Esophagus muscularis mucosa (tissue), 4 donors: ENCODE data around the gene CD99L2. TPM values are rescaled to one million over a fixed set of nuclear protein-coding genes. Genes with fewer than 3 reads are reported as not detected.

Experiments
- DNase-seq: peaks from one replicate; pipeline ENCODE4 v3.0.0-alpha.2; 2017; ENCODE audit errors: extremely low spot score
- H3K27ac ChIP-seq, 4 donors: fragments of 200-600 bp; sonication (generic); replicated peaks in 1 of 4; 1 replicate in 3 of 4; 2 replicates in 1 of 4; pipeline ENCODE4 v1.5.1; 2016 to 2019; ENCODE audit warnings: mild to moderate bottlenecking in 1 of 4
- H3K27me3 ChIP-seq, 4 donors: fragments of 200-600 bp; sonication (generic); one replicate each; pipeline versions ENCODE4 v1.5.1 to v1.6.0; 2016 to 2019
- H3K36me3 ChIP-seq, 4 donors: fragments of 200-600 bp; sonication (generic); one replicate each; pipeline ENCODE4 v1.5.1; 2016 to 2019
- H3K4me1 ChIP-seq, 4 donors: fragments of 200-600 bp; sonication (generic); one replicate each; pipeline ENCODE4 v1.5.1; 2016 to 2019
- H3K4me3 ChIP-seq, 4 donors: fragments of 200-600 bp; sonication (generic); 1 replicate in 2 of 4; 2 replicates in 2 of 4; pipeline ENCODE4 v1.5.1; 2016 to 2019; ENCODE audit warnings: mild to moderate bottlenecking in 4 of 4, moderate library complexity in 1 of 4
- H3K9me3 ChIP-seq, 4 donors: fragments of 200-600 bp; sonication (generic); 1 replicate in 3 of 4; 2 replicates in 1 of 4; pipeline ENCODE4 v1.5.1; 2016 to 2019
- EP300 ChIP-seq: sonication (generic); formaldehyde crosslinking; IDR thresholded peaks from one replicate; pipeline ENCODE4 v1.6.1; 2017; ENCODE audit warnings: antibody characterized with exemption
- POLR2A ChIP-seq: fragments of 450-650 bp; IDR thresholded peaks from one replicate; pipeline ENCODE4 v1.6.1; 2017; ENCODE audit warnings: antibody characterized with exemption, moderate library complexity, mild to moderate bottlenecking, low read depth
- POLR2AphosphoS5 ChIP-seq, 2 donors: sonication (generic); formaldehyde crosslinking; IDR thresholded peaks; one replicate each; pipeline ENCODE4 v1.6.1; 2017; ENCODE audit warnings: antibody characterized with exemption in 2 of 2
- WGBS: methylation state at CpG from one replicate; pipeline ENCODE4 v1.1.5; 2018; 5-methylcytosine and 5-hydroxymethylcytosine counted together
- intact Hi-C: fragments of 100-400 bp; cut with DNase I; formaldehyde crosslinking; loops from one replicate; pipeline ENCODE4 v1.15.1; 2023
- total RNA-seq, 4 donors: library from RNA; depleted of rRNA; stranded (reverse); fragments of >200 nt; gene quantifications; one replicate each; pipeline versions ENCODE4 v1.1.0 to v1.2.1, GENCODE V29; 2016
- TF ChIP-seq, protein P1 (sequence below), 3 experiments: fragments of 200-600 bp in 2 of 3; fragments of 450-650 bp in 1 of 3; sonication (generic) in 2 of 3; IDR thresholded peaks; one replicate each; pipeline ENCODE4 v1.5.1; 2017 to 2019; ENCODE audit warnings: antibody characterized with exemption in 3 of 3, mild to moderate bottlenecking in 2 of 3, moderate library complexity in 1 of 3

The CD99L2 gene, protein sequence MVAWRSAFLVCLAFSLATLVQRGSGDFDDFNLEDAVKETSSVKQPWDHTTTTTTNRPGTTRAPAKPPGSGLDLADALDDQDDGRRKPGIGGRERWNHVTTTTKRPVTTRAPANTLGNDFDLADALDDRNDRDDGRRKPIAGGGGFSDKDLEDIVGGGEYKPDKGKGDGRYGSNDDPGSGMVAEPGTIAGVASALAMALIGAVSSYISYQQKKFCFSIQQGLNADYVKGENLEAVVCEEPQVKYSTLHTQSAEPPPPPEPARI
- total RNA-seq: 10 to 100 TPM; 61.0 to 91.5 (median 70.1) TPM

DNA sequence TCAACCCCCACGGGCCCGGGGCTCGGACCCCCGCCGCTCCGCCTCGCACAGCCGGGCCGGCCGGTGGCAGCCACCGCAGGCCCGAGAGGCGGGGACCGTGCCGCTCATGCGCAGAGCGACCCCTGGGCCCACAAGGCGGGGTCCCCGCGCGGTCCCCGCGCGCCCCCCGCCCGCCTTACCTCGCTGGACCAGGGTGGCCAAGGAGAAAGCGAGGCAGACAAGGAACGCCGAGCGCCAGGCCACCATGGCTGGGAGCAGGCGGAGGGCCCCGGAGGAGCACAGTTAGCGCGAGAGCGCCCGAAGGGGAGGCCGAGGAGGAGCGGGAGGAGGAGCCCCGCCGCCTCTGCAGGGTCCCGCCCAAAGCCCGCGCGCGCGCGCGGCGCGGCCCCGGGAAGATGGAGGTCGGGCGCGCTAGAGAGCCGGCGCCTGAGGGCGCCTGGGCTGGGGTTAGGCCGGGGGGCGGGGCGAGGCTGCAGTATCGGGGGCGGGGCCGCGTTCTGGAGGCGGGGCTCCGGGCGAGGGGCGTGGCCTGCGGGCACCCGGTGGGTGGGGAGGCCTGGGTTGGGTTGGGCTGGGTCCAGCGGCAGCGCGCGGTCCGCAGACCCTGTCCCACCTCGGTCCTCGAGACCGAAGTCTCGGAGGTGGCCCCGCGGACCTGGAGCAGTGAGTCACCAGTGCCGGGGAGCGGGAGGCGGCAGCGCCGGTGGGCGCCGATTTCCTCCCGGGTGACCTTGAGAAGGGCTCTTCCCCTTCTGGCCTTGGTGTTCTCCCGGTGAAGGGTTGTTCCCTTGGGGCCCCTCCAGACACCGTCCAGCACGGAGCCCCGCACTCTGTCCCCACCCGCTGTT lies at the start of gene CD99L2:
Gene CD99L2 (minus strand): TSS at position 326 of the 848 bp plus-strand sequence. CDS start 80 bp downstream, at position 246.
- DNase-seq: peak; percentile 92
- Histone ChIP-seq H3K27me3 (no peaks in the 10 kb centered on the region), H3K4me1 (peaks cover 0 to 7% (median 7%) of the 10 kb centered on the region in 4 donors), H3K4me3 (peak within 1 kb of the TSS; percentile 60 to 78 (median 72)), H3K27ac (peak within 1 kb of the TSS; percentile 79 to 84 (median 82)), H3K9me3 (no peaks in the 10 kb centered on the region), H3K36me3 (no peaks in the 10 kb centered on the region)
- TF ChIP-seq POLR2AphosphoS5 (IDR thresholded peaks at IDR 0.05): peak in 1 of 2 donors; percentile 49
- TF ChIP-seq, protein P1, sequence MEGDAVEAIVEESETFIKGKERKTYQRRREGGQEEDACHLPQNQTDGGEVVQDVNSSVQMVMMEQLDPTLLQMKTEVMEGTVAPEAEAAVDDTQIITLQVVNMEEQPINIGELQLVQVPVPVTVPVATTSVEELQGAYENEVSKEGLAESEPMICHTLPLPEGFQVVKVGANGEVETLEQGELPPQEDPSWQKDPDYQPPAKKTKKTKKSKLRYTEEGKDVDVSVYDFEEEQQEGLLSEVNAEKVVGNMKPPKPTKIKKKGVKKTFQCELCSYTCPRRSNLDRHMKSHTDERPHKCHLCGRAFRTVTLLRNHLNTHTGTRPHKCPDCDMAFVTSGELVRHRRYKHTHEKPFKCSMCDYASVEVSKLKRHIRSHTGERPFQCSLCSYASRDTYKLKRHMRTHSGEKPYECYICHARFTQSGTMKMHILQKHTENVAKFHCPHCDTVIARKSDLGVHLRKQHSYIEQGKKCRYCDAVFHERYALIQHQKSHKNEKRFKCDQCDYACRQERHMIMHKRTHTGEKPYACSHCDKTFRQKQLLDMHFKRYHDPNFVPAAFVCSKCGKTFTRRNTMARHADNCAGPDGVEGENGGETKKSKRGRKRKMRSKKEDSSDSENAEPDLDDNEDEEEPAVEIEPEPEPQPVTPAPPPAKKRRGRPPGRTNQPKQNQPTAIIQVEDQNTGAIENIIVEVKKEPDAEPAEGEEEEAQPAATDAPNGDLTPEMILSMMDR (IDR thresholded peaks at IDR 0.05): no peak
- WGBS: 17% methylated on average over 17 of the region's 95 CpGs
- intact Hi-C loops: loop anchor here (10.0 kb wide), 1 partner anchor 134 kb away; no protein-coding TSS in a partner anchor

DNA sequence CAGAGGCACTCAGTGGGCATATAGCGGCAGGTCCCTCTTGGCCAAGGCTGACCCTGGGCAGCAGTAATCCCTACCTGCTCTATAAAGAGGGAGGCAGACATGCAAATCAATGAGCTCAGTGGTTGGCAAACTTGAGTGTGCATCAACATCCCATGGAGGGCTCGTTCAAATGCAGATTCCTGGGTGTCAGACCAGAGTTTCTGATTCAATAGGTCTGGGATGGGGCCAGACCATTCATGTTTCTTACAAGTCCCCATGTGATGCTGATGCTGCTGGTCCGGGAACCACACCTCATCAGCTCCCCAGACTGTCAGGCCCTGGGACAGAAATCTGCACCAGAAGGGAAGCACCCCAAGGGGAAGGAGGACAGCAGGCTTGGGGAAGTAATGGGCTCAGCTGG lies 45.8 kb upstream of the CD99L2 start:
- TF ChIP-seq POLR2A (no peak), POLR2AphosphoS5 (IDR thresholded peaks at IDR 0.05) (no peak), EP300 (no peak)
- TF ChIP-seq, protein P1 (IDR thresholded peaks at IDR 0.05): no peak
- H3K27me3 ChIP-seq: no peaks in the 10 kb centered on the region
- DNase-seq: no peak
- intact Hi-C loops: no loop called here
- no peaks in the 10 kb centered on the region for H3K9me3 ChIP-seq
- 64% methylated on average over 3 of the region's 3 CpGs for WGBS
- H3K27ac ChIP-seq: no peak overlapping the region
- no peaks in the 10 kb centered on the region for H3K36me3 ChIP-seq
- H3K4me3 ChIP-seq: no peak overlapping the region
- no peaks in the 10 kb centered on the region for H3K4me1 ChIP-seq

DNA sequence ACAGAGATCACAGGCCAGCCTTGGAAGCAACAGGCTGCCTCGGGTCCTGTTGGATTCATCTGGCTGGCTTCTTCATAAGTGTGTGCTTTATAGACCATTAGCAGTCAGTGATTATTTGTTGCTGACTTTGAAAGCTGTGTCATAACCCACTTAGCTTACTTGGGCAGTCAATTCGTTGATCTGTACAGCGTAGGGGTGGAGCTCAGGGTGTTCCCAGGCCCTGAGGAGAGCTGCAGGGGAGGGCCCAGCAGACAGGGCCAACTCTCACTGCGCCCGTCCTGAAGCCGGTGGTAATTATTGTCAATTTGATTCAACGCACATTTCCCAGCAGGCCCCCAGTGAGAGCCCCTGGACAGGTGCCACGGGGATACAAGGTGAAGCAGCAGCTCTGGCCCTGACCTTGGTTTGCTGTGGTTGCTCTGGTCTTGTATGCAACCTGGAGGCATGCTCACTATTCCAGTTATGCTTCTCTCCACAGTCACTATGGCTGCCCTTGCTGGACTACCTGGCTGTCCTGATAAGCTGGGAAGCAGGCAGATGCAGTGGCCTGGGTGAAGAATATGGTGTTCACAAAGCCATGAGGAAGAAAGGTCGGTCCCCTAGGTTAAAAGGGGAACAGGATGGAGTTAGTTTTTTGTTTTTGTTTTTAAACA lies 44.6 kb upstream of the CD99L2 start:
- TF ChIP-seq EP300: no peak
- TF ChIP-seq, protein P1 (IDR thresholded peaks at IDR 0.05): no peak
- no peak for TF ChIP-seq POLR2AphosphoS5 (IDR thresholded peaks at IDR 0.05)
- no peak for TF ChIP-seq POLR2A
- Histone ChIP-seq H3K27me3 (no peaks in the 10 kb centered on the region), H3K27ac (no peak overlapping the region), H3K9me3 (no peaks in the 10 kb centered on the region), H3K4me1 (no peaks in the 10 kb centered on the region), H3K4me3 (no peak overlapping the region), H3K36me3 (no peaks in the 10 kb centered on the region)
- DNase-seq: no peak
- 66% methylated on average over 9 of the region's 9 CpGs for WGBS
- intact Hi-C loops: no loop called here

DNA sequence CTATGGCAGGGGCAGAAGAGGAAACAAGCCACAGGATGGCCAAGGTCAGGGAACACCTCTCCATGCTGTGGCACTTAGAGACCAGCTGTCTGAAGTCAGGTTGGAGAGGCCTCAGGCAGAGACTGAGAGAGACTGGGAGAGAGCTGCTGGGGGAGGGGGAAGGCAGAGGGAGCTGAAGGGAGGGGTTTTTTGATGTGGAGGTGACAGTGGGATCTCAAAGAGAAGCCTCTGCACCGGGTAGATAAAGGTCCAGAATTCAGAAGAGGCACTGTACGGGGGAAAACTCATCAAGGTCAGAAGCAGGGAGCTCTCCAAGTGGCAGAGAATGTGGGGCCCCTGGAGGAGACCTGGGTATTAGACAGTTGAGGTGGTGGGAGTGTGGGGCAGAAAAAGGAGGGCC lies 43.1 kb upstream of the CD99L2 start:
- Histone ChIP-seq H3K9me3 (peaks cover 0 to 8% (median 0%) of the 10 kb centered on the region in 4 donors), H3K4me1 (no peaks in the 10 kb centered on the region), H3K27me3 (no peaks in the 10 kb centered on the region), H3K36me3 (no peaks in the 10 kb centered on the region), H3K4me3 (no peak overlapping the region), H3K27ac (no peak overlapping the region)
- TF ChIP-seq POLR2A (no peak), POLR2AphosphoS5 (IDR thresholded peaks at IDR 0.05) (no peak), EP300 (no peak)
- TF ChIP-seq, protein P1 (IDR thresholded peaks at IDR 0.05): no peak
- 46% methylated on average over 2 of the region's 2 CpGs for WGBS
- no peak for DNase-seq
- intact Hi-C loops: no loop called here
